Measurements from ENCODE around the gene ZNF366.

Gene ZNF366, protein sequence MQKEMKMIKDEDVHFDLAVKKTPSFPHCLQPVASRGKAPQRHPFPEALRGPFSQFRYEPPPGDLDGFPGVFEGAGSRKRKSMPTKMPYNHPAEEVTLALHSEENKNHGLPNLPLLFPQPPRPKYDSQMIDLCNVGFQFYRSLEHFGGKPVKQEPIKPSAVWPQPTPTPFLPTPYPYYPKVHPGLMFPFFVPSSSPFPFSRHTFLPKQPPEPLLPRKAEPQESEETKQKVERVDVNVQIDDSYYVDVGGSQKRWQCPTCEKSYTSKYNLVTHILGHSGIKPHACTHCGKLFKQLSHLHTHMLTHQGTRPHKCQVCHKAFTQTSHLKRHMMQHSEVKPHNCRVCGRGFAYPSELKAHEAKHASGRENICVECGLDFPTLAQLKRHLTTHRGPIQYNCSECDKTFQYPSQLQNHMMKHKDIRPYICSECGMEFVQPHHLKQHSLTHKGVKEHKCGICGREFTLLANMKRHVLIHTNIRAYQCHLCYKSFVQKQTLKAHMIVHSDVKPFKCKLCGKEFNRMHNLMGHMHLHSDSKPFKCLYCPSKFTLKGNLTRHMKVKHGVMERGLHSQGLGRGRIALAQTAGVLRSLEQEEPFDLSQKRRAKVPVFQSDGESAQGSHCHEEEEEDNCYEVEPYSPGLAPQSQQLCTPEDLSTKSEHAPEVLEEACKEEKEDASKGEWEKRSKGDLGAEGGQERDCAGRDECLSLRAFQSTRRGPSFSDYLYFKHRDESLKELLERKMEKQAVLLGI

DNA sequence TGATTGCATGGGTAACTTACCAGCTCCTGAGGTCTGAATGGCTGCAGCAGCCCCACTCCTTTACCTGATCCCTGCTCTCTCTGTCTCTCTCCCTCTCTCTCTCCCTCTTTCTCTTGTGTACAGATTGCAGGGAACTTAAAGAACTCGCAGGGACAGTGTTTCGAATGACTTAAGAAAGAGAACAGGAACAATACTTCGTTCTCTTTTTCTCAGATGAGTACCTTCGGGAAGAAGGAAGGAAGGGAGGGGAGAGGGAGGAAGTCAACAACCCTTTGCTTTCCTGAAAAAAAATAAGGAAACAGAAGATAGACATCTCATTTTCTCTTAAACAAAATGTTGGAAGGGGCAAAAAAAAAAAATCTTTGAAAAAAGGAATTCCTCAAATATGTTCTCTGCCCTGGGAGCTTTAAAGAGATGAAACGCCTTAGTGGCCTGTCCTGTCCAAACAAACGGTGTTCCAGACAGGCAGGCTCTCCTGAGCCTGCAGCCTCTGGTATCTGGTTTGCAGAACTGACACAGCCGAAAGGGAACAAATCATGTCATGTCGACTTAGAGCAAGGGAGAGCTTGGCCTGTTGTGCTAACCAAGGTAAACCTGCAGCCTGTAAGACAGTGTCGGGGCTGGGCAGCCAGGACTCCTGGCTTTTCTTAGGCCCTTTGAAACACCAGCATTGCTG lies at the start of gene ZNF366:
Gene ZNF366, minus strand, starts transcription at position 180 of the 676 bp plus-strand sequence. CDS start 45,914 bp downstream, outside the sequence.
- H3K27ac ChIP-seq = peak within 1 kb of the TSS; percentile 63 to 67
- H3K9me3 ChIP-seq = no peaks in the 10 kb centered on the region
- peak within 1 kb of the TSS in 1 of 2 donors; percentile 8 for H3K4me3 ChIP-seq
- DNase-seq = no peak
- H3K27me3 ChIP-seq = no peaks in the 10 kb centered on the region
- peaks cover 0 to 54% (median 19%) of the 10 kb centered on the region in 4 donors for H3K4me1 ChIP-seq
- intact Hi-C loops (cut with DNase I; ENCODE audit: low total_unique reads) = loop anchor here (5.0 kb wide), 1 partner anchor 135 kb away; no protein-coding TSS in a partner anchor
- H3K36me3 ChIP-seq = no peaks in the 10 kb centered on the region
- TF ChIP-seq, protein P1, sequence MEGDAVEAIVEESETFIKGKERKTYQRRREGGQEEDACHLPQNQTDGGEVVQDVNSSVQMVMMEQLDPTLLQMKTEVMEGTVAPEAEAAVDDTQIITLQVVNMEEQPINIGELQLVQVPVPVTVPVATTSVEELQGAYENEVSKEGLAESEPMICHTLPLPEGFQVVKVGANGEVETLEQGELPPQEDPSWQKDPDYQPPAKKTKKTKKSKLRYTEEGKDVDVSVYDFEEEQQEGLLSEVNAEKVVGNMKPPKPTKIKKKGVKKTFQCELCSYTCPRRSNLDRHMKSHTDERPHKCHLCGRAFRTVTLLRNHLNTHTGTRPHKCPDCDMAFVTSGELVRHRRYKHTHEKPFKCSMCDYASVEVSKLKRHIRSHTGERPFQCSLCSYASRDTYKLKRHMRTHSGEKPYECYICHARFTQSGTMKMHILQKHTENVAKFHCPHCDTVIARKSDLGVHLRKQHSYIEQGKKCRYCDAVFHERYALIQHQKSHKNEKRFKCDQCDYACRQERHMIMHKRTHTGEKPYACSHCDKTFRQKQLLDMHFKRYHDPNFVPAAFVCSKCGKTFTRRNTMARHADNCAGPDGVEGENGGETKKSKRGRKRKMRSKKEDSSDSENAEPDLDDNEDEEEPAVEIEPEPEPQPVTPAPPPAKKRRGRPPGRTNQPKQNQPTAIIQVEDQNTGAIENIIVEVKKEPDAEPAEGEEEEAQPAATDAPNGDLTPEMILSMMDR (IDR thresholded peaks at IDR 0.05) = no peak

DNA sequence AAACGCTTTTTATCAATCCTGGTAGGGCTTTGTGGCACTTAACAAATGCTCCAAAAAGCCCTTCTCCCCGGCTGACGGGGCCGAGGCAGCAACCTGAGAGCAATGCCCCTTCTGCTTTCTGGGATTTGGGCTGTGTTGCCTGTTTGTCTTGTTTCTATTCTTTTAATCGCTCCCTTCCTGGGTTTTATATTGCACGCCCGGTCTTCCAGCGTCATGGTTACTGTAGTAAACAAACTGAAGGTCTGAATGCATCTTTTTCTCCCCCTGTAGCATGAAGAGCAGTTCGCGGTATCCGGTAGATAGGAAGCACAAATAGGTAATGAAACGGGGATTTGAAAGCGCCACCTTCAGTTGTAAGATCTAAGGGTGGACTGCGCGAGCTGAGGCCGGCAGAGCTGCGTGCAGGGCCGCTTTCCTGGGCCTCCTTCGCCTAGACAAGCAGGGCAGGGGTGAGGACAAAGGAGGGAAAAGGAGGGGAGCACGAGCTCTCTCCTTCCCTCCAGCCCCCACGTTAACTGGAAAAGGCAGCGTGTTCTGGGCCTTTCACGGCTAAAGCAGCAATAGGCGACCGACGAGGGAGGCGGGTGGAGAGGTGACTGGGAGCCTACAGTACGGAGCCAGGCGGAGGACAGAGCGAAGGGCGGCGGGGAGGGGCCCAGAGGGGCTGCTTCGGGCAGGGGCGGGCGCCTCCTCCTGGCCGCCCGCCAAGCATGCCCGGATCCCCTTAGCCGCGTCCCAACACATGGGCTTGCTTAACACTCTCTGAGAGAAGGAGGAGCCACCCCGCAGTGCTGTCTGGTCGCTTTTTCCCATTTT lies 49.3 kb upstream of the ZNF366 start:
- H3K27me3 ChIP-seq = no peaks in the 10 kb centered on the region
- TF ChIP-seq, protein P1 (IDR thresholded peaks at IDR 0.05) = no peak
- peak overlapping the region; percentile 60 to 62 for H3K27ac ChIP-seq
- intact Hi-C loops (cut with DNase I; ENCODE audit: low total_unique reads) = no loop called here
- H3K4me3 ChIP-seq = peak overlapping the region; percentile 39 to 47
- no peaks in the 10 kb centered on the region for H3K36me3 ChIP-seq
- H3K9me3 ChIP-seq = no peaks in the 10 kb centered on the region
- peak; percentile 54 to 77 for DNase-seq
- H3K4me1 ChIP-seq = peaks cover 0 to 16% (median 10%) of the 10 kb centered on the region in 4 donors

DNA sequence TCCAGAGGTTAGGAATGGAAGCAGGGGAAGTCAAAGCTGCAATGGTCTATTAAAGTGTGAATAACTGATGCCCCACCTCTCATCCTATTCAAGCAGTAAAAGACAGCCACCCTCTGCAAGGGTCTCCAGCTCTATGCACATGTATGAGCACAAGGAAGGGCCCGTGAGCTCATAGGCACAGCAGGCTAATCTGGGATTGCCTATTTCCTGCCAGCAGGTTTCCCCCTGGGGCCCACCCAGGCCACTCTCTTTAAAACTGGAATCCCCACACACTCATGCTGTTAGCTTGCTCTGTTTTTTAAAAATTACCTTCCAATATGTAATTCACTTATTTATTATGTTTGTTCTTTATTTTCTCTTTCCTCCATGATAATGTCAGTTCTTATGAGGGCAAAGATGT lies 48.7 kb upstream of the ZNF366 start:
- no peak for DNase-seq
- TF ChIP-seq, protein P1 (IDR thresholded peaks at IDR 0.05) = no peak
- H3K36me3 ChIP-seq = no peaks in the 10 kb centered on the region
- no peaks in the 10 kb centered on the region for H3K27me3 ChIP-seq
- H3K4me3 ChIP-seq = no peak overlapping the region
- peaks cover 0 to 16% (median 10%) of the 10 kb centered on the region in 4 donors for H3K4me1 ChIP-seq
- peak overlapping the region; percentile 60 to 62 for H3K27ac ChIP-seq
- intact Hi-C loops (cut with DNase I; ENCODE audit: low total_unique reads) = no loop called here
- no peaks in the 10 kb centered on the region for H3K9me3 ChIP-seq

DNA sequence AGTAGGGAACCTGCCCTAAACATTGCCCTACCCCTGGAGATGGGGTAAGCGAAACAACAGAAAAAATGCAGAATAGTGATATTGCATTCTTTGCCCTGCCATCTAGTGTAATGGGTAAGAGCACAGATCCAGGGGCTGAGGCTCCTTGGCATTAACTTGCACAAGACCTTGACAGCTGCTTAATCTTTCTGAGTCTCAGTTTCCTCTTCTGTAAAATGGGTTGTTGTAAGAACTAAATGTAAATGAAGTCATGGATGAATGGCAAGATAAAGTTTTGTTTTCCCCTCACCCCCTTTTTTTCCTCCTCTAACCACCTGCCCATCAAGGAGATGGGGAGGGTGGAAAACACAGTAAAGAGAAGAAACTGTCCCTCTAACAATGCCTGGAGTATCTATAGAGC lies 47.7 kb upstream of the ZNF366 start:
- no peaks in the 10 kb centered on the region for H3K27me3 ChIP-seq
- TF ChIP-seq, protein P1 (IDR thresholded peaks at IDR 0.05) = no peak
- no peak overlapping the region for H3K27ac ChIP-seq
- DNase-seq = no peak
- intact Hi-C loops (cut with DNase I; ENCODE audit: low total_unique reads) = no loop called here
- no peaks in the 10 kb centered on the region for H3K9me3 ChIP-seq
- H3K36me3 ChIP-seq = no peaks in the 10 kb centered on the region
- peaks cover 0 to 16% (median 10%) of the 10 kb centered on the region in 4 donors for H3K4me1 ChIP-seq
- no peak overlapping the region for H3K4me3 ChIP-seq
